NCI-H510A (cell line): ENCODE results near the gene CCDC83.
A peak's percentile ranks its signal among the peaks of the same experiment; 100 is the strongest.
"Not testable (repeated sequence)": the region's sequence is repeated elsewhere in the genome, so short reads cannot be mapped to it uniquely, and the experiment has no call there.

Source experiments
- DNase-seq: peaks from one replicate; lab custom pipeline; 2025; lab: John Stamatoyannopoulos, UW

CCDC83 gene

DNA sequence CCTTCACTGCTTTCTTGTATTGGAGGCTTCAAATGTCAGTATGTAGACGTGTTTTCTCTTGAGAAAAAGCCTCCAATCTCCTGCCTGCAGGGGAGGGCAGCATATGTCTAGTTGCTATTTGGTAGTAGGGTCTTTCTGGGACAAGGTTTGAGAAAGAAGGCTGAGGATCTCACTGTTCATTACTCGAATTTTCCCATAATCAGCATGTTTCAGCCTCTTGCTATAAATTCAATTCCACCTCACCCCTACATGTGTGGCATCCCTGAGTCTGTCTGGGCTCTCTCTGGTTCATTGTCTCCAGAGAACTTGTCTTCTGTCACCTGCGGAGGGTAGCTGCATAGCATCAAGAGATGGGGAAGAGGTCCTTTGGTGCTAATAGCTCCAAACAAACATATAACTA, 19.5 kb upstream of the CCDC83 start:
- DNase-seq, result no peak

DNA sequence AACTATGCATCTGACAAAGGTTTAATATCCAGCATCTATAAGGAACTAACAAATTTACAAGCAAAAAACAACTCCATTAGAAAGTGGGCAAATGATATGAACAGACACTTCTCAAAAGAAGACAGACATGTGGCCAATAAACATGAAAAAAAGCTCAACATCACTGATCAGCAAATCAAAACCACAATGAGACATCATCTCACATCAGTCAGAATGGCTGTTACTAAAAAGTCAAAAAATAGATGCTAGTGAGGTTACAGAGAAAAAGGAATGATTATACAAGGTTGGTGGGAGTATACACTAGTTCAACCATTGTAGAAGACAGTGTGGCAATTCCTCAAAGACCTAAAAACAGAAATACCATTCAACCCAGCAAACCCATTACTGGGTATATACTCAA, 14.3 kb upstream of the CCDC83 start:
- not testable (repeated sequence) for DNase-seq

DNA sequence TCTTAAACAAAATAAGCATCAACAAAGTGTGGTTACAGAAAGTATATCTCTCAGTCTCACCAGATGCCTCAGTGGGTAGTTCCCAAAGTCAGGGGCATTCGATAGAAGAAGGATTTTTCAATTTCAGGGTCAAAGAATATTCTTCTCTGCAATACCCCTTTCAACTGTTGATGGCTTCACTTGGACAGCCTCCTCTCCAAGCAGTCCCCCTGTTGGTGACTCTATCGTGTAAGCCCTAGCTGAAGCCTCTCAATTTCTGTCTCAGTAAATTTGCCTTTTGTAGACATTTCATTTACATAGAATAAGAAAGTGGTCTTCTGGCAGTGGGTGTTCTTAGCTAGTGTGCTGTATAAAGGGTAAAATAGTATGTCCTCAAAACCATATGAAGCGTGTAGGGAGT, 11.3 kb upstream of the CCDC83 start:
- no peak for DNase-seq

DNA sequence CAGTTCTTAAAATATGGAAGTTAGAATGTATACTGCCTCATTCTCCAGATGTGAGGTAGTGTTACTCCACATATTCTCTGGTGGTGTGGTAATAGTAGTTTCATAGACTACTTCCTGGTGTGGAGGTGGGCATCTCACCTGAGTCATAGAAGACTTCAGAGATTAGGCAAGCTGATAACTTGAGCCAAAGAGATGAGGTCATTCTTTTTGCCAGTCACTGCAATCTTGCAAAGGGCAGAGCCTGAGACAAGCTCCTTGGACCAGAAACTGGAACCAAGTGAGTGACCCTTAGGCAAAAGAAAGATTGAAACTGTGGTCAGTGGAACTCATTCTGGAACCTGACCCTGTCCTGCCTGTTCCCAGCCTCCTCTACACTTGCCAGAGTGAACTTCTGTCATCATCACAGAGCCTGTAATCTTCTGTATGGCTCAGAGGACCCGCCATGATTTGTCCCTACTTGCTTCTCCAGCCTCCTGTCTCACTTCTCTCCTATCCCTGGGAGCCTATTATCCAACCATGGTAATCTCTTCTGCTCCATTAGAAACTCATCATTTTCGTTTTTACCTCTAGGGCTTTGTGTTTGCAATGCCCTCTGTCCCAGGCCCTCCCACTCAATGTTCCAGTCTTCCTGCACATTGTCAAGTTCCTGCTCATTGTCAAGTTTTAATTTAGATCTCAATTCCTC, 10.6 kb upstream of the CCDC83 start:
- no peak for DNase-seq

DNA sequence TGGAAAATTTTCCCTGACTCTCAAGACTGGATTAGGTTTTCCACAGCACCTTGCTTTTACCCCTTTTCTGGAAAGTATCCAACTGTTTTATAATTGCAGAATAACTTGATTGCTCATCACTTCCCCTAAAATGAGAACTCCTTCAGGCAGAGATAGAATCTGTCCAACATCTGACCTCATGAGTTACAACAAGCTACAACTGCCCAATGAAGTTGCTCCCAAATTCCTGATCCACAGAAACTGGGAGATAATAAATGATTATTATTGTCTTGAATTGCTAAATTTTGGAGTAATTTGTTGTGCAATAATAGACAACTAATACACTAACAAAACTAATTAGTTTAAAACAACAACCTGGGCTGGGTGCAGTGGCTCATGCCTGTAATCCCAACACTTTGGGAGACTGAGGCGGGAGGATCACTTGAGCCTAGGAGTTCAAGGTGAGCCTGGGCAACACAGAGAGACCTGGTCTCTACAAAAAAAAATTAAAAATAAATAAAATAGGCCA, 10.0 kb upstream of the CCDC83 start:
- DNase-seq, result no peak

DNA sequence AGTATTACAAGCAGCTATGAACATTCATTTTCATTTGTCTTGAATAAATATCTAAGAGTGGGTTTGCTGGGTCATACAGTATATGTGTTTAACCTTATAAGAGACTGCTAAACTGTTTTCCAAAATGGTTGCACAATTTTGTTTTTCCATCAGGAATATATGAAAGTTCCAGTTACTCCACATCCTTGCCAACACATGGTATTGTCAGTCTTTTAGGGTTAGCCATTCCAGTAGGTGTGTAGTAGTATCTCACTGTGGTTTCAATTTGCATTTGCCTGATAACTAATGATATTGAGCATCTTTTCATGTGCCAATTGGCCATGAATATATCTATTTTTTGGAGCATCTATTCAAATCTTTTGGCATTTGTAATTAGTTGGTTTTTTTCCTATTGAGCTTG, 7.7 kb upstream of the CCDC83 start:
- no peak for DNase-seq

DNA sequence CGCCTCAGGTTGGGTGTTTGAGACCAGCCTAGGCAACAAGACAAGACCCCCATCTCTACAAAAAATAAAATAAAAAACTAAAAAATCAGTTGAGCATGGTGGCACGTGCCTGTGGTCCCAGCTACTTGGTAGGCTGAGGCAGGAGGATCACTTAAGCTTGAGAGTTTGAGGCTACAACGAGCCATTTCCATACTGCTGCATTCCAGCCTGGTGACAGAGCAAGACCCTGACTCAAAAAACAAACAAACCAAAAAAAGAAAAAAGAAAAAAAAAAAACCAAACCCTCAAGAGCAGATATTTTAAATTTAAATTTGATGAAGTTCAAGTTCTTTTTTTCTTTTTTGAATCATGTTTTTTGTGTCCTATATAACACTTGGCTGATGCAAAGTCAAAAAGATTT, 7.2 kb upstream of the CCDC83 start:
- DNase-seq, result no peak

DNA sequence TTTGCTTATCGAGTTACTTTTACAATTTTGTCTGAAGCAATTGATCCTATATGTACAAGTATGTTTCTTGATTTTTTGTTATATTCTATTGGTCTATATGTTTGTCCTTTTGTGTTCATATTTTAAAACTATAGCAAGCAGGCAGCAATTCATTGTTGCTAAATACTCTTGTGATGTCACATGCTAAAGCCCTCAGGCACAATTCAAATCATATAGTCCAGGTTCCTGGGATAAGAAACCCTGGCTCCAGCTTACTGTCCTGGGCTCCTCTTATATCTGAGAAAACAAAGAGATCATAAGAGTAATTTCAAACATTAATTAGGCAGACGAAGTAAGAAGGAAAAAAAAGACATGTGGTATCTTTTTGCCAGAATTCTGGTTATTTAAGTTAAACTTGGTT, 6.6 kb upstream of the CCDC83 start:
- DNase-seq, result no peak

DNA sequence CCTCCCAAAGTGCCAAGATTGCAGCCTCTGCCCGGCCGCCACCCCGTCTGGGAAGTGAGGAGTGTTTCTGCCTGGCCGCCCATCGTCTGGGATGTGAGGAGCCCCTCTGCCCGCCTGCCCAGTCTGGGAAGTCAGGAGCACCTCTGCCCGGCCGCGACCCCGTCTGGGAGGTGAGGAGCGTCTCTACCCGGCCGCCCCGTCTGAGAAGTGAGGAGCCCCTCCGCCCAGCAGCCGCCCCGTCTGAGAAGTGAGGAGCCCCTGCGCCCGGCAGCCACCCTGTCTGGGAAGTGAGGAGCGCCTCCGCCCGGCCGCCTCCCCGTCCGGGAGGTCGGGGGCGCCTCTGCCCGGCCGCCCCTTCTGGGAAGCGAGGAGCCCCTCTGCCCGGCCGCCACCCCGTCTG, 2.4 kb upstream of the CCDC83 start:
- not testable (repeated sequence) for DNase-seq

DNA sequence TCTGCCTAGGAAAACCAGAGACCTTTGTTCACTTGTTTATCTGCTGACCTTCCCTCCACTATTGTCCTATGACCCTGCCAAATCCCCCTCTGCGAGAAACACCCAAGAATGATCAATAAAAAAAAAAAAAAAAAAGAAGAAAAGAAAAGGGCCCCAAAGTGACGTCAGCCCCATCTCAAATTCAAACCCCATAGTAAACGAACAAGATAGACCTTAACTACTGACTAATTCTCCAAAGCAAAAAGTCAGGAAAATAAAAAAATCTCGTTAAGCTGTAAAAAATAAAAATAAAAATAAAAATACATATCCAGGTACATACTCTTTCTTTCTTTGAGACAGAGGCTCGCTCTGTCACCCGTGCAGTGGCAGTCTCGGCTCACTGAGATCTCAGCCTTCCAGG, 1.6 kb upstream of the CCDC83 start:
- DNase-seq, result not testable (repeated sequence)

DNA sequence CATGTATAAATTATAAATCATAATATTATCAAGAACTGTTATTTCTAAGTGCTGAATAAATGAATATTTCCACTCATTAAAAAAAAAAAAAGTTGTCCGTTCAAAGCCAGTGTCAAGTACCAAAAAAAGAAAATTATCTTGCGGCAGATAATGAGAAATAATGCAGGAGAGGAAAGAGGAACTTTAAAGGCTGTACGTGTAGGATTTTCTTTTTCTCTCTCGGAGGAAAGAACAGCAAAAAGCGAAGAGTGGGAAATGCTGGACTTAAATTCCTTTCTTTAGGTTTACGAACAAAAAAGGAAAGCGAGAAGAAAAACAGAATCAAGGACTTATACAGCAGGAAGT, 999 bp upstream of the CCDC83 start:
- no peak for DNase-seq

DNA sequence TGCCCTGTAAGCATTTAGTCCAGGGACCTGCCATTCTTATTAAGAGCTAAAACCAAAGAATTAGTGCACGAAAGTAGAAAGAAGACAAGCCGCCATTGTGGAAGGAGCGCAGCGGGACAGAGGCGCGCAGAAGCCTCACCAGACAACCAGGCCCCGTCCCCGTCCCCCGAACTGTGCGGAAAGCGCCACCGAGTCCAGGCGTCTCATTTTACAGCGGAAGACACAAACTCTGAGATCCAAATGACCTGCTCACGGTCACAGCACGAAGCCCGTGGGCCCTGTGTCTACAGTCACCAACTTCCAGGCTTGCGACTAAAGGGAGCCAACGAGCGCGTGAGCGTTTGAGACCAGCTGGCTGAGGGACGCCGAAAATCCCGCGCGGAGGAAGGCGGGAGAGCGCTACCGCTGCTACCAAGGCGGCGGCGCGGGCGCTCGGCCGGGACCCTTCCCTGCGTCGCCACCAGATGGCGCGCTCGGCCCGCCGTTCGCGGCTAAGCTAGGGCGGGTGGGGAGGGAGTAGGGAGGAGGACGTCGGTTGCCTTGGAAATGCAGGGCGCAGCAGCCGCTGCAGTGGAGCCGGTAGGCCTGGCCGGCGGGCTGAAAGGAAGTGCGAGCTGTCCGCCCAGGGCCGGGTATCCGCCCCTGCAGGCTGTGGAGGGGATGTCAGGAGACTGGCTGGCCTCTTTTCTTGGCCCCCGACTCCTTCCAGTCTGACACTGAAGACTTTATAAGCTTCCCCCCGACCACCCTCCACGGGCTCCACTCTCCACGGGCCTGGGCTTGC, 434 bp upstream of the CCDC83 start:
- DNase-seq, result peak; percentile 90

DNA sequence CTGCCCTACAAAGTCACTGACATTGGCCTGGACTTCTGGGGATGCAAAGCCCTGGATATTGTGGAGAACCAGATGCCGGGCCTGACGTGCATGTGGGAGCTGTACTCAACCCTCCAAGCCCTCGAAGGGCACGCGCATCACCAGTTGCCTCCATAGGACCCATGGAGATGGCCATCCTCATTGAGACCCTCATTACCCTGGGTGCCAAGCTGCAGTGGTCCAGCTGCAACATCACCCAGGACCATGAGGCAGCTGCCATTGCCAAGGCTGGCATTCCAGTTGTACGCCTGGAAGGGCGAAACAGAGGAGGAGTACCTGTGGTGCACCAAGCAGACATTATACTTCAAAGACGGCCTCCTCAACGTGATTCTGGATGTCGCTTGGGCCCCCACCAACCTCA, 1.9 kb downstream of the CCDC83 start:
- DNase-seq, result no peak

DNA sequence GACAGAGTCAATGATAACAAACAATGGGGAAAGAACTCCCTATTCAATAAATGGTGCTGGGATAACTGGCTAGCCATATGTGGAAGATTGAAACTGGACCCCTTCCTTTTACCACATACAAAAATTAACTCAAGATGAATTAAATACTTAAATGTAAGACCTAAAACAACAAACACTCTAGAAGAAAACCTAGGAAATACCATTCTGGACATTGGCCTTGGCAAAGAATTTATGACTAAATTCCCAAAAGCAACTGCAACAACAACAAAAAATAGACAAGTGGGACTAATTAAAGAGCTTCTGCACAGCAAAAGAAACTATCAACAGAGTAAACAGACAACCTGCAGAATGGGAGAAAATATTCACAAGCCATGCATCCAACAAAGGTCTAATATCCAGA, 4.4 kb downstream of the CCDC83 start:
- not testable (repeated sequence) for DNase-seq

DNA sequence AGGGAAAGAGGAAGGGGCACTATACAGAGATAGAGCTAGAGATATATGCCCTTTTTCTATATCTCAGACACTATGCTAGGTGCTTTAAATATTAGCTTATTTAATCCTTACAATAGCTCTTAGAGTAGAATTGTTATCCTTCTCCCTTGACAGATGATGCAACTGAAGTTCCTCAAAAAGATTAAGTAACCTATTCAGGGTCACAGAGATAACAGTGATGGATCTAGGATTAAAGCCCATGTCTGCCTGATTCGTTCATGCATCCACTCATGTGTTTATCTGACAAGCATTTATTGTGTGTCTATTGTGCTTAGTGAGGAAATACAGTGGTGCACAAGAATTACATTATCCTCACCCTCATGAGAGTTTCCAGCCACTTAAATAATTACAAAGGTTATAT, 8.7 kb downstream of the CCDC83 start:
- no peak for DNase-seq

DNA sequence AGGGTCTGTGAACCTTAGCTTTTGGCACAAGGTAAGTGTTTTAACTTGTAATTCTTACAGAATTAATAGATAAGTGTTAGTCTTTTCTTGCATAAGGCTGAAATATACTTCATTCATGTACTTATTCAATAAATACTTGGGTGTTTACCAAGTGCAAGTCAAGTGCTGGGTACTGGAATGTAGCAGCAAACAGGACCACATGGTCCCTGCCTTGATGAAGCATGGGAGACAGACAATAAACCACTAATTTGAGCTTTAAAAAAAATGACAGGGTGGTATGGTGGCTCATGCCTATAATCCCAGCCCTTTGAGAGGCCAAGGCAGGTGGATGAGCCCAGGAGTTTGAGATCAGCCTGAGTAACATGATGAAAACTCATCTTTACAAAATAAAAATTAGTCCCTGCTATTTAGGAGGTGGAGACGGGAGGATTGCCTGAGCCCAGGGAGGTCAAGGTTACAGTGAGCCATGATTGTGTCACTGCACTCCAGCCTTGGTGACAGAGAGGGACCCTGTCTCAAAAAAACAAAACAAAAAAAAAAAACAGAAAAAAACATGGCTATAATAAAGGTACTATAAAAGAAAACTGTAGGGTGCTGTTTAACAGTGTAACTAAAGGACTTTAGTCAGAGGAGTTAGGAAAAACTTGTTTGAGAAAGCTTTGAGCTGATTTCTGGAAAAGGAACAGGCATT, 11.1 kb downstream of the CCDC83 start:
- no peak for DNase-seq

DNA sequence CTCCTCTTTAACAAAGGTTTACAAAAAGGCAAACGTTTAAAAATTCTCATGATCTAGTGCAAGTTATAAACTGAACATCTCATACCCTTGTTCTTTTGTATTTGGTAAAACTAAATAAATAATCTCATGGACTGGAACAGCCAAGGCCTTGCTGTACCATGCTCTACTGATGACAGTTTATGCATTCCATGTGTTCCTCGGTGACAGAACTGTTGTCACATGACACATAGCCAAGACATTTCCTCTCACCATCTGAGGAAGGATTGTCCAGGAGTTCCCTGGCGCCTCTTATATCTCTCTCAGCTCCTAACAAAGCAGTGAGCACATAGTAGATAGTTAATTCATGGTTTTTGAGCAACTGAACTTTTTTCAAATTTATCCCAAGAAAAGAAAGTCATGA, 12.6 kb downstream of the CCDC83 start:
- no peak for DNase-seq

DNA sequence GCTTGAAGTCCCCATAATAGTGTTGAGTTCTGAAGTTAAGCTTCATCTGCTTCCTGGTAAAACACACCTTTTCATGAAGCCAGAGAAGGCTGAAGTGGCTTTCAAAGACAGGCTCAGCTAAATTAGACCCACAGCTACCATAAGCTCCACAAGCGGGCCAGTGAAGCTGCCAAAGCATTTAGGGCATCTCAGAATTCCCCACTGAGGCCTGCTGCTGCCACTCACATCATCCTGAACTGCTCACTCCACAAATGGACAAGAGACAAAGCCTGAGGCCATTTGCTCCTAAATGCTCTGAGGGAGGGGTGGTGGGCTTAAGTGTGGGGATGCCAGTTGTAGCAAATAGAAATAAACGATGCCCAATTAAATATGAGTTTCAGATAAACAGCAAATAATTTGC, 14.6 kb downstream of the CCDC83 start:
- no peak for DNase-seq

DNA sequence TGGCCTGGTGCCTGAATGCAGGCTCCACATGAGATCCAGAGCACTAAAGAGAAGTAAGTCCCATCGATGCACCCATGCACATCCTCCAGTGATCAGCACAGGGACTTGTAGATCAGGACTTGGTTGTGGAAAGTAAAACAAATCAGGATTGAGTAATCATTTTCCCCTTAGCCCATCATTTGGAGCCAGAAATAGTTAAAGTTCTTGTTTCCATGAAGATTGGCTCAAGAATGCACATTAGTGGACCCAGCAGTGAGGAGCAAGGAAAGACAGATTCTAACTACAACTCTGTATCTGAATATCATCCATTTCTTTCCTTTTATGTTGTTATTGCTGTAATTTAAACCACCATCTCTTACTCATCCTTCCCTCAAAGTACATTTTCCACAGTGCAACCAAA, 19.1 kb downstream of the CCDC83 start:
- DNase-seq, result no peak

DNA sequence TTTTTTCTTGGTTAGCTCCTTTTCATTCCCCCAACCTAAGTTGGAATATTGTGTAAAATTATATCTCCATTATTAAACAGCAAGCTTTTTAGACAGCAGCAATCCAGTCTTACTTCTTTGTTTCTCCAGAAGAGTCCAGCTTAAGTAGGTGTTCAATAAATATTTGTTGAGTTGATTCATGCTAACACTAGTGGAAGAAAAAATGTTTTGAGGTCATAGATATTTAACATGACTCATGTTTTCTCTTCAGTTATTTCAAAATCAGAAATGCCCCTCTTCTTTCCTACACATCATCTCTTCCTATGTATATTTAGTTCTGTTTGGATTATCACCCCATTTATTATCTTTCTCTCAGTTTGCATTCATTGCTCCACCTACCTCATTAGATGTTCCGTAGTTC, 20.3 kb downstream of the CCDC83 start:
- no peak for DNase-seq

DNA sequence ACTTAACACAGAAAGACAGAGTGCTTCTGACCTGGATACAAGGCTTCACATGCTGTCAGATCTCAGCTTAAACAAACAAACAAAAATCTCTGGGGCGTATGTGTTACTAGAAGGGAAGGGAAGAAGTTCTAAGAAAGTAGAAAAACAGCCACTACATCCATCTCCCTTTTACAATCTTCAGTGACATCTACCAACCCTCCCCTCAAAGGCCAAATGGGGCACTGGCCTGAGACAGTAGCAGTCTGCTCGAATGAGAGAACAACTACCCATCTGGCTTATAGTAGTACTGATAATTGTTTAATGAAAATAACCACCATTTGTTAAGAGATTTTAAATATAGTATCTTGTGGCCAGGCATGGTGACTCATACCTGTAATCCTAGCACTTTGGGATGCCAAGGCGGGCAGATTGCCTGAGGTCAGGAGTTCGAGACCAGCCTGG, 29.4 kb downstream of the CCDC83 start:
- no peak for DNase-seq

DNA sequence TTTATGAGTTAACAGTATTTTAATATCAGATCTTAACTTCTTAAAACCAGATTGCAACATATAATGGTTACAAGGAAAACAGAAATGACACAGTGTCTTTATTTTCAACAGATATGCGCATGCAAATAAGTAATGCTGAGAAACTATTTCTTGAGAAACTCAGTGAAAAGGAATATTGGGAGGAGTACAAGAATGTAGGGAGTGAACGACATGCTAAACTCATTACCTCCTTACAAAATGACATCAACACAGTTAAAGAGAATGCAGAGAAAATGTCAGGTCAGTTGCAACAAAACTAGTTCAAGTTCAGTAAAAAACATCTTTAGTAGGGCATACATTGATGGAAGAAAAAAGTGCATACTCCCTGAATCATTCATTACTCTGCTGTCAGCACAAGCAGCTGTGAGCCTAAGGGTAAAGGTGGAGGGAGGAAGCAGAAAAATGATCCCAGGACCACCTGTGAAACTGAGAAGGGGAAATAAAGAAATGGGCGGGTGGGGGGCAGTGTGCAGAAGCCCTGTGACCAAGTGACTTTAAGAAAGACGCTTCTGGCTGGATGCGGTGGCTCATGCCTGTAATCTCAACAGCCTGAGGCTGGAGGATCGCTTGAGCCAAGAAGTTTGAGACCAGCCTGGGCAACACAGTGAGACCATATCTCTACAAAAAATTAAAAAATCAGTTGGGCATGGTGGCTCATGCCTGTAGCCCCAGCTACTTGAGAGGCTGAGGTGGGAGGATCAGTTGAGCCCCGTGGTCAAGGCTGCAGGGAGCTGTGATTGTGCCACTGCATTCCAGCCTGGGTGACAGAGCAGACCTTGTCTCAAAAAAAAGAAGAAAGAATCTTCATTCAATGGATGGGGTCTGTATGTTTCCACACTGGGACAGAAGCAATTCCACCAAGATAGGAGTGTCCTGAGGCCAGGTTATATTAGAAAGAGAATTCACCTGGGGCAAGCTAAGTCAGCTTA, 31.2 kb downstream of the CCDC83 start:
- DNase-seq, result no peak
